Astrocyte (in vitro differentiated cells and primary cell): ENCODE measurements around the gene C11orf58.

ENCODE experiments used
- CTCF ChIP-seq: IDR thresholded peaks from 2 replicates; pipeline ENCODE4 v1.5.1; 2011; ENCODE audit warnings: low read depth, mild to moderate bottlenecking, inconsistent platforms, low read length, moderate library complexity; ENCODE audit not compliant: insufficient read depth
- EZH2 ChIP-seq: IDR thresholded peaks from 2 replicates; pipeline ENCODE4 v1.6.1; 2012; ENCODE audit warnings: mild to moderate bottlenecking, low read length, inconsistent platforms; ENCODE audit not compliant: insufficient read depth

GRCh38 chr11:16767137-16767536 lies 28.7 kb downstream of the C11orf58 start:
- no peak for TF ChIP-seq EZH2
- TF ChIP-seq CTCF = no peak
